Measurements from ENCODE around the gene DPEP1. TPM values are rescaled to one million over a fixed set of nuclear protein-coding genes. Genes with fewer than 3 reads are reported as not detected.

The DPEP1 gene
- total RNA-seq, 1 experiment from 2014 or later = 1.1 TPM

GRCh38 chr16:89599451-89599858, 14.0 kb upstream of the DPEP1 start:
- peak; percentile 89 for DNase-seq
- no peak overlapping the region for H3K4me2 ChIP-seq (ENCODE audit: insufficient read depth, insufficient read length, low read length)
- no peak overlapping the region for H3K18ac ChIP-seq (ENCODE audit: insufficient read length, low read depth, low read length)
- H2BK12ac ChIP-seq (ENCODE audit: insufficient read length, low read depth, low read length) = no peak overlapping the region
- H2BK20ac ChIP-seq (ENCODE audit: low read depth, low read length, poor library complexity, severe bottlenecking) = no peak overlapping the region
- H4K20me1 ChIP-seq (ENCODE audit: control insufficient read depth, insufficient read depth, insufficient read length) = no peaks in the 10 kb centered on the region
- H3K4ac ChIP-seq (ENCODE audit: low read depth, low read length) = no peak overlapping the region
- 0 out of 7 replicates have a peak overlapping the region, but pooled peaks of 1 of the 3 experiments have one; percentile 68 for H3K27ac Mint-ChIP-seq
- H3K27ac ChIP-seq (ENCODE audit: insufficient read length, low read depth, low read length) = no peak overlapping the region
- H3K4me1 ChIP-seq (ENCODE audit: insufficient read depth, low read length) = no peaks in the 10 kb centered on the region; the same call in 1 of the 2 replicates
- H3K14ac ChIP-seq (ENCODE audit: insufficient read depth, low read length) = no peak overlapping the region
- H3K9me3 ChIP-seq (ENCODE audit: control insufficient read depth, low read depth, low read length) = no peaks in the 10 kb centered on the region
- TF ChIP-seq CTCF (conservative IDR thresholded peaks at IDR 0.05) = peak; percentile 72
- H3K36me3 Mint-ChIP-seq (ENCODE audit: insufficient read depth in 1 of 3, low read depth in 3 of 3) = 0 out of 7 replicates have a peak, but pooled peaks cover 0 to 3% (median 0%) of the 10 kb centered on the region in 3 experiments
- H2BK5ac ChIP-seq (ENCODE audit: insufficient read length, low read length) = no peak overlapping the region
- H2BK15ac ChIP-seq (ENCODE audit: low read depth, low read length) = no peak overlapping the region
- no peak overlapping the region for H2AFZ ChIP-seq (ENCODE audit: low read length)
- H3T11ph ChIP-seq (ENCODE audit: low read length) = no peak overlapping the region
- WGBS (ENCODE audit: extremely low coverage, insufficient read length, low lambda C conversion rate) = no CpG with 5 or more reads among the region's 8 CpGs
- no peak overlapping the region for H3K4me3 Mint-ChIP-seq
- H3K9me3 Mint-ChIP-seq = no peaks in the 10 kb centered on the region; a peak in 1 of 5 replicates
- no peaks in the 10 kb centered on the region for H3K79me1 ChIP-seq (ENCODE audit: insufficient read depth, low read depth, low read length, poor library complexity, severe bottlenecking)
- H2AK5ac ChIP-seq (ENCODE audit: insufficient read length, low read length) = no peak overlapping the region
- no peaks in the 10 kb centered on the region for H3K27me3 ChIP-seq (ENCODE audit: insufficient read depth, low read length)
- H3K23me2 ChIP-seq (ENCODE audit: insufficient read length, low read depth, low read length, poor library complexity, severe bottlenecking) = no peaks in the 10 kb centered on the region
- H3K79me2 ChIP-seq (ENCODE audit: insufficient read depth, low read length) = no peaks in the 10 kb centered on the region
- H4K5ac ChIP-seq (ENCODE audit: insufficient read length, low read depth, low read length) = no peak overlapping the region
- peaks cover 4% of the 10 kb centered on the region for H3K27me3 Mint-ChIP-seq (ENCODE audit: low read depth)
- H3K9ac ChIP-seq (ENCODE audit: extremely low read depth, insufficient read length, low read length) = no peak overlapping the region
- H3K4me1 Mint-ChIP-seq = peaks cover 5 to 12% of the 10 kb centered on the region in 2 experiments
- no peak overlapping the region for H2BK120ac ChIP-seq (ENCODE audit: low read depth, low read length, poor library complexity, severe bottlenecking)
- no peak overlapping the region for H4K91ac ChIP-seq (ENCODE audit: insufficient read length, low read depth, low read length)
- no peak overlapping the region for H3K23ac ChIP-seq (ENCODE audit: insufficient read length, low read depth, low read length)
- H4K8ac ChIP-seq (replicated peaks; ENCODE audit: insufficient read length, low read depth, low read length) = no peak overlapping the region
- no peak overlapping the region for H3K56ac ChIP-seq (ENCODE audit: insufficient read length, low read depth, low read length)

All from H9 (cell line).